ENCODE data around the gene SLC26A11.

DNA sequence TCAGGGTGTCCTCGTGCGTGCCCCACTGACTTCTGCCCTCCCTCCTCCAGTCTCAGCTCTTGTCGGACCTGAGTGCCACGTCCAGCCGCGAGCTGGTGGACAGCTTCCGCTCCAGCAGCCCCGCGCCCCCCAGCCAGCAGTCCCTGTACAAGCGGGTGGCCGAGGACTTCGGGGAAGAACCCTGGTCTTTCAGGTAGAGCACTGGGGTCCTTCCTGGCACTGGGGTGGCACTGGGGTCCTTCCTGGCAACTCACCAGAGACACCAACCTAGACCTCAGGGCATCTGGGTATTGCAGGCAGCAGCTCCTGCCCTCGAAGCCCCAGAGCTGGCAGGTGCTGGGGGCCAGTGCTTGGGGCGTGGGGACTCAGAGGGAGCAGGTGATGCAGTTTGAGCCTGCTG, 25.1 kb upstream of the SLC26A11 start:
- TF ChIP-seq, protein P1, sequence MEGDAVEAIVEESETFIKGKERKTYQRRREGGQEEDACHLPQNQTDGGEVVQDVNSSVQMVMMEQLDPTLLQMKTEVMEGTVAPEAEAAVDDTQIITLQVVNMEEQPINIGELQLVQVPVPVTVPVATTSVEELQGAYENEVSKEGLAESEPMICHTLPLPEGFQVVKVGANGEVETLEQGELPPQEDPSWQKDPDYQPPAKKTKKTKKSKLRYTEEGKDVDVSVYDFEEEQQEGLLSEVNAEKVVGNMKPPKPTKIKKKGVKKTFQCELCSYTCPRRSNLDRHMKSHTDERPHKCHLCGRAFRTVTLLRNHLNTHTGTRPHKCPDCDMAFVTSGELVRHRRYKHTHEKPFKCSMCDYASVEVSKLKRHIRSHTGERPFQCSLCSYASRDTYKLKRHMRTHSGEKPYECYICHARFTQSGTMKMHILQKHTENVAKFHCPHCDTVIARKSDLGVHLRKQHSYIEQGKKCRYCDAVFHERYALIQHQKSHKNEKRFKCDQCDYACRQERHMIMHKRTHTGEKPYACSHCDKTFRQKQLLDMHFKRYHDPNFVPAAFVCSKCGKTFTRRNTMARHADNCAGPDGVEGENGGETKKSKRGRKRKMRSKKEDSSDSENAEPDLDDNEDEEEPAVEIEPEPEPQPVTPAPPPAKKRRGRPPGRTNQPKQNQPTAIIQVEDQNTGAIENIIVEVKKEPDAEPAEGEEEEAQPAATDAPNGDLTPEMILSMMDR (IDR thresholded peaks at IDR 0.05), result no peak
- TF ChIP-seq POLR2A (IDR thresholded peaks at IDR 0.05) (no peak), EP300 (IDR thresholded peaks at IDR 0.05) (no peak), POLR2AphosphoS5 (IDR thresholded peaks at IDR 0.05) (no peak)

Measured in gastroesophageal sphincter (tissue), 3 donors.